Measurements from ENCODE around the gene SUMO2.
A peak's percentile ranks its signal among the peaks of the same experiment; 100 is the strongest.
"Not testable (repeated sequence)": the region's sequence is repeated elsewhere in the genome, so short reads cannot be mapped to it uniquely, and the experiment has no call there.

SUMO2 gene

GRCh38 chr17:75133607-75134347 lies 49.0 kb downstream of the SUMO2 start:
- not testable (repeated sequence) for H3K9me3 ChIP-seq (ENCODE audit: control insufficient read depth in 5 of 5, low read length in 5 of 5); H3K27me3 ChIP-seq (ENCODE audit: control insufficient read depth in 5 of 5, insufficient read depth in 4 of 5, low read length in 5 of 5); H3K27ac ChIP-seq (ENCODE audit: low read depth, low read length); H3K4me3 ChIP-seq (ENCODE audit: low read depth in 1 of 5, low read length in 5 of 5); H3K9ac ChIP-seq (ENCODE audit: low read length in 5 of 5)
- H3K36me3 ChIP-seq (ENCODE audit: control insufficient read depth in 5 of 5, insufficient read depth in 5 of 5, low read length in 5 of 5), result peaks cover 0 to 21% (median 12%) of the 10 kb centered on the region in 5 donors
- peaks cover 0 to 21% (median 18%) of the 10 kb centered on the region in 5 donors for H3K4me1 ChIP-seq (ENCODE audit: control insufficient read depth in 5 of 5, insufficient read depth in 5 of 5, low read length in 5 of 5)

- peaks cover 0 to 25% (median 12%) of the 10 kb centered on the region in 5 donors for H3K36me3 ChIP-seq (ENCODE audit: control insufficient read depth in 5 of 5, insufficient read depth in 5 of 5, low read length in 5 of 5)
- H3K9ac ChIP-seq (ENCODE audit: low read length in 5 of 5), result no peak overlapping the region
- no peak overlapping the region for H3K27ac ChIP-seq (ENCODE audit: low read depth, low read length)
- no peak overlapping the region for H3K4me3 ChIP-seq (ENCODE audit: low read depth in 1 of 5, low read length in 5 of 5)
- H3K9me3 ChIP-seq (ENCODE audit: control insufficient read depth in 5 of 5, low read length in 5 of 5), result no peaks in the 10 kb centered on the region
- H3K27me3 ChIP-seq (ENCODE audit: control insufficient read depth in 5 of 5, insufficient read depth in 4 of 5, low read length in 5 of 5), result no peaks in the 10 kb centered on the region
- peaks cover 0 to 21% (median 18%) of the 10 kb centered on the region in 5 donors for H3K4me1 ChIP-seq (ENCODE audit: control insufficient read depth in 5 of 5, insufficient read depth in 5 of 5, low read length in 5 of 5)
Measured at GRCh38 chr17:75133001-75133400, 49.8 kb downstream of the SUMO2 start.

GRCh38 chr17:75132018-75133000 lies 50.5 kb downstream of the SUMO2 start:
- not testable (repeated sequence) for H3K9me3 ChIP-seq (ENCODE audit: control insufficient read depth in 5 of 5, low read length in 5 of 5)

GRCh38 chr17:75131278-75132017 lies 51.3 kb downstream of the SUMO2 start, which contains the start of gene NT5C:
Gene NT5C, minus strand, starts transcription at chr17:75131742. Its CDS starts 35 bp downstream, at chr17:75131707.
- H3K27me3 ChIP-seq (ENCODE audit: control insufficient read depth in 5 of 5, insufficient read depth in 4 of 5, low read length in 5 of 5), result no peaks in the 10 kb centered on the region
- H3K36me3 ChIP-seq (ENCODE audit: control insufficient read depth in 5 of 5, insufficient read depth in 5 of 5, low read length in 5 of 5), result peaks cover 0 to 25% (median 12%) of the 10 kb centered on the region in 5 donors
- peak within 1 kb of the TSS; percentile 62 for H3K27ac ChIP-seq (ENCODE audit: low read depth, low read length)
- no peaks in the 10 kb centered on the region for H3K9me3 ChIP-seq (ENCODE audit: control insufficient read depth in 5 of 5, low read length in 5 of 5)
- peak within 1 kb of the TSS in 4 of 5 donors; percentile 69 to 84 (median 76) for H3K9ac ChIP-seq (ENCODE audit: low read length in 5 of 5)
- peak within 1 kb of the TSS; percentile 64 to 89 (median 81) for H3K4me3 ChIP-seq (ENCODE audit: low read depth in 1 of 5, low read length in 5 of 5)
- H3K4me1 ChIP-seq (ENCODE audit: control insufficient read depth in 5 of 5, insufficient read depth in 5 of 5, low read length in 5 of 5), result peaks cover 0 to 21% (median 18%) of the 10 kb centered on the region in 5 donors

More at GRCh38 chr17:75132018-75133000, 50.5 kb downstream of the SUMO2 start:
- H3K4me3 ChIP-seq (ENCODE audit: low read depth in 1 of 5, low read length in 5 of 5), result peak overlapping the region; percentile 64 to 89 (median 81)
- peaks cover 0 to 21% (median 18%) of the 10 kb centered on the region in 5 donors for H3K4me1 ChIP-seq (ENCODE audit: control insufficient read depth in 5 of 5, insufficient read depth in 5 of 5, low read length in 5 of 5)
- H3K27ac ChIP-seq (ENCODE audit: low read depth, low read length), result peak overlapping the region; percentile 62
- peaks cover 0 to 25% (median 12%) of the 10 kb centered on the region in 5 donors for H3K36me3 ChIP-seq (ENCODE audit: control insufficient read depth in 5 of 5, insufficient read depth in 5 of 5, low read length in 5 of 5)
- H3K9ac ChIP-seq (ENCODE audit: low read length in 5 of 5), result peak overlapping the region in 4 of 5 donors; percentile 69 to 84 (median 76)
- H3K27me3 ChIP-seq (ENCODE audit: control insufficient read depth in 5 of 5, insufficient read depth in 4 of 5, low read length in 5 of 5), result not testable (repeated sequence)

- Histone ChIP-seq H3K4me3 (ENCODE audit: low read depth in 1 of 5, low read length in 5 of 5) (peak overlapping the region; percentile 55 to 89 (median 67)), H3K9me3 (ENCODE audit: control insufficient read depth in 5 of 5, low read length in 5 of 5) (no peaks in the 10 kb centered on the region), H3K27ac (ENCODE audit: low read depth, low read length) (peak overlapping the region; percentile 62), H3K4me1 (ENCODE audit: control insufficient read depth in 5 of 5, insufficient read depth in 5 of 5, low read length in 5 of 5) (peaks cover 0 to 26% (median 18%) of the 10 kb centered on the region in 5 donors), H3K9ac (ENCODE audit: low read length in 5 of 5) (peak overlapping the region in 4 of 5 donors; percentile 69 to 82 (median 76)), H3K36me3 (ENCODE audit: control insufficient read depth in 5 of 5, insufficient read depth in 5 of 5, low read length in 5 of 5) (peaks cover 0 to 23% (median 12%) of the 10 kb centered on the region in 5 donors), H3K27me3 (ENCODE audit: control insufficient read depth in 5 of 5, insufficient read depth in 4 of 5, low read length in 5 of 5) (no peaks in the 10 kb centered on the region)
Measured at GRCh38 chr17:75130632-75131277, 52.0 kb downstream of the SUMO2 start.

- Histone ChIP-seq H3K4me1 (ENCODE audit: control insufficient read depth in 5 of 5, insufficient read depth in 5 of 5, low read length in 5 of 5) (peaks cover 0 to 27% (median 18%) of the 10 kb centered on the region in 5 donors), H3K27me3 (ENCODE audit: control insufficient read depth in 5 of 5, insufficient read depth in 4 of 5, low read length in 5 of 5) (no peaks in the 10 kb centered on the region), H3K9me3 (ENCODE audit: control insufficient read depth in 5 of 5, low read length in 5 of 5) (no peaks in the 10 kb centered on the region), H3K4me3 (ENCODE audit: low read depth in 1 of 5, low read length in 5 of 5) (peak overlapping the region in 3 of 5 donors; percentile 55 to 81 (median 64)), H3K27ac (ENCODE audit: low read depth, low read length) (no peak overlapping the region), H3K9ac (ENCODE audit: low read length in 5 of 5) (peak overlapping the region in 2 of 5 donors; percentile 76 to 82), H3K36me3 (ENCODE audit: control insufficient read depth in 5 of 5, insufficient read depth in 5 of 5, low read length in 5 of 5) (peaks cover 0 to 24% (median 12%) of the 10 kb centered on the region in 5 donors)
Measured at GRCh38 chr17:75130059-75130631, 52.6 kb downstream of the SUMO2 start.

- H3K9ac ChIP-seq (ENCODE audit: low read length in 5 of 5), result no peak overlapping the region
- no peaks in the 10 kb centered on the region for H3K27me3 ChIP-seq (ENCODE audit: control insufficient read depth in 5 of 5, insufficient read depth in 4 of 5, low read length in 5 of 5)
- H3K4me3 ChIP-seq (ENCODE audit: low read depth in 1 of 5, low read length in 5 of 5), result no peak overlapping the region
- no peak overlapping the region for H3K27ac ChIP-seq (ENCODE audit: low read depth, low read length)
- H3K4me1 ChIP-seq (ENCODE audit: control insufficient read depth in 5 of 5, insufficient read depth in 5 of 5, low read length in 5 of 5), result peaks cover 0 to 27% (median 18%) of the 10 kb centered on the region in 5 donors
- peaks cover 0 to 24% (median 12%) of the 10 kb centered on the region in 5 donors for H3K36me3 ChIP-seq (ENCODE audit: control insufficient read depth in 5 of 5, insufficient read depth in 5 of 5, low read length in 5 of 5)
- H3K9me3 ChIP-seq (ENCODE audit: control insufficient read depth in 5 of 5, low read length in 5 of 5), result no peaks in the 10 kb centered on the region
Measured at GRCh38 chr17:75129576-75129975, 53.2 kb downstream of the SUMO2 start.

- Histone ChIP-seq H3K4me1 (ENCODE audit: control insufficient read depth in 5 of 5, insufficient read depth in 5 of 5, low read length in 5 of 5) (peaks cover 0 to 32% (median 18%) of the 10 kb centered on the region in 5 donors), H3K27me3 (ENCODE audit: control insufficient read depth in 5 of 5, insufficient read depth in 4 of 5, low read length in 5 of 5) (no peaks in the 10 kb centered on the region), H3K27ac (ENCODE audit: low read depth, low read length) (no peak overlapping the region), H3K9me3 (ENCODE audit: control insufficient read depth in 5 of 5, low read length in 5 of 5) (no peaks in the 10 kb centered on the region), H3K9ac (ENCODE audit: low read length in 5 of 5) (no peak overlapping the region), H3K4me3 (ENCODE audit: low read depth in 1 of 5, low read length in 5 of 5) (no peak overlapping the region), H3K36me3 (ENCODE audit: control insufficient read depth in 5 of 5, insufficient read depth in 5 of 5, low read length in 5 of 5) (peaks cover 0 to 24% (median 12%) of the 10 kb centered on the region in 5 donors)
Measured at GRCh38 chr17:75128694-75129505, 53.9 kb downstream of the SUMO2 start.
